ENCODE data around the gene SNCAIP.
"Not testable (repeated sequence)": the region's sequence is repeated elsewhere in the genome, so short reads cannot be mapped to it uniquely, and the experiment has no call there.

The SNCAIP gene

GRCh38 chr5:122315521-122315920, 3.5 kb downstream of the SNCAIP start:
- no peak for DNase-seq

GRCh38 chr5:122316656-122317055, 4.6 kb downstream of the SNCAIP start:
- DNase-seq: no peak

GRCh38 chr5:122319897-122320296, 7.9 kb downstream of the SNCAIP start:
- no peak for DNase-seq

GRCh38 chr5:122321921-122322320, 9.9 kb downstream of the SNCAIP start:
- DNase-seq: no peak

GRCh38 chr5:122322801-122323548, 10.9 kb downstream of the SNCAIP start:
- DNase-seq: no peak

- DNase-seq: no peak
Measured at GRCh38 chr5:122323738-122324137, 11.7 kb downstream of the SNCAIP start.

GRCh38 chr5:122327110-122327509, 15.1 kb downstream of the SNCAIP start:
- DNase-seq: no peak

- DNase-seq: no peak
Measured at GRCh38 chr5:122330881-122331280, 18.8 kb downstream of the SNCAIP start.

- DNase-seq: no peak
Measured at GRCh38 chr5:122332599-122333555, 20.8 kb downstream of the SNCAIP start.

GRCh38 chr5:122333564-122333963, 21.5 kb downstream of the SNCAIP start:
- DNase-seq: no peak

- no peak for DNase-seq
Measured at GRCh38 chr5:122339591-122339990, 27.6 kb downstream of the SNCAIP start.

GRCh38 chr5:122341087-122341486, 29.1 kb downstream of the SNCAIP start:
- no peak for DNase-seq

GRCh38 chr5:122342256-122342655, 30.2 kb downstream of the SNCAIP start:
- DNase-seq: no peak

GRCh38 chr5:122346897-122347581, 35.0 kb downstream of the SNCAIP start:
- DNase-seq: no peak

- no peak for DNase-seq
Measured at GRCh38 chr5:122350496-122350895, 38.5 kb downstream of the SNCAIP start.

- DNase-seq: no peak
Measured at GRCh38 chr5:122351416-122352157, 39.5 kb downstream of the SNCAIP start.

GRCh38 chr5:122352331-122352730, 40.3 kb downstream of the SNCAIP start:
- DNase-seq: no peak

GRCh38 chr5:122353361-122353760, 41.3 kb downstream of the SNCAIP start:
- DNase-seq: not testable (repeated sequence)

- no peak for DNase-seq
Measured at GRCh38 chr5:122354293-122354692, 42.3 kb downstream of the SNCAIP start.

GRCh38 chr5:122355324-122355723, 43.3 kb downstream of the SNCAIP start:
- DNase-seq: no peak

GRCh38 chr5:122356855-122357254, 44.8 kb downstream of the SNCAIP start:
- no peak for DNase-seq

- no peak for DNase-seq
Measured at GRCh38 chr5:122358372-122358979, 46.4 kb downstream of the SNCAIP start.

Measured in T-helper 1 cell (primary cell).